SK-N-SH treated with all-trans-retinoic acid at 6 μM for 48 hours (cell line): ENCODE measurements around the gene HLCS.

Experiments
- ATAC-seq: fragments of 200-7000 bp; cut with Tn5 transposase; 3 replicates; pipeline ENCODE4 v1.9.1; 2020; ENCODE audit warnings: mild to moderate bottlenecking, moderate library complexity
- ARNTL ChIP-seq: fragments of 450-650 bp; formaldehyde crosslinking; IDR thresholded peaks from 2 replicates; pipeline ENCODE4 v1.5.0; 2020; ENCODE audit warnings: low read depth, mild to moderate bottlenecking, moderate library complexity, borderline replicate concordance
- BACH2 ChIP-seq: fragments of 250-450 bp; sonication (Bioruptor Pico); IDR thresholded peaks from 2 replicates; pipeline ENCODE4 v1.9.0; 2021; ENCODE audit warnings: mild to moderate bottlenecking, borderline replicate concordance
- CSDC2 ChIP-seq: fragments of 250-450 bp; sonication (Bioruptor Pico); IDR thresholded peaks from 2 replicates; pipeline ENCODE4 v1.5.0; 2020; ENCODE audit warnings: mild to moderate bottlenecking, moderate library complexity
- ESRRG ChIP-seq: fragments of 250-450 bp; sonication (Bioruptor Pico); IDR thresholded peaks from 2 replicates; pipeline ENCODE4 v1.6.1; 2021; ENCODE audit warnings: mild to moderate bottlenecking
- GLIS3 ChIP-seq: fragments of 250-450 bp; sonication (Bioruptor Pico); IDR thresholded peaks from 2 replicates; pipeline ENCODE4 v1.5.0; 2020; ENCODE audit warnings: mild to moderate bottlenecking, moderate library complexity
- ISL1 ChIP-seq: fragments of 250-450 bp; sonication (Bioruptor Pico); IDR thresholded peaks from 2 replicates; pipeline ENCODE4 v2.1.2; 2022; ENCODE audit warnings: mild to moderate bottlenecking, moderate library complexity
- OSR1 ChIP-seq: fragments of 250-450 bp; sonication (Bioruptor Pico); IDR thresholded peaks from 2 replicates; pipeline ENCODE4 v1.8.0; 2022; ENCODE audit warnings: moderate library complexity, mild to moderate bottlenecking, inconsistent platforms
- PPARA ChIP-seq: fragments of 250-450 bp; sonication (Bioruptor Pico); IDR thresholded peaks from 2 replicates; pipeline ENCODE4 v1.5.0; 2020; ENCODE audit warnings: mild to moderate bottlenecking, borderline replicate concordance
- RARB ChIP-seq: fragments of 250-450 bp; sonication (Bioruptor Pico); IDR thresholded peaks from 2 replicates; pipeline ENCODE4 v1.8.0; 2021; ENCODE audit warnings: mild to moderate bottlenecking, moderate library complexity
- SNAI2 ChIP-seq: fragments of 250-450 bp; sonication (Bioruptor Pico); IDR thresholded peaks from 2 replicates; pipeline ENCODE4 v1.5.0; 2020; ENCODE audit warnings: mild to moderate bottlenecking, moderate library complexity
- TOX ChIP-seq: fragments of 250-450 bp; sonication (Bioruptor Pico); IDR thresholded peaks from 2 replicates; pipeline ENCODE4 v1.8.0; 2021; ENCODE audit warnings: mild to moderate bottlenecking, moderate library complexity, borderline replicate concordance
- ZC3H10 ChIP-seq: fragments of 250-450 bp; sonication (Bioruptor Pico); IDR thresholded peaks from 2 replicates; pipeline ENCODE4 v1.5.1; 2021; ENCODE audit warnings: mild to moderate bottlenecking, moderate library complexity
- ZFP3 ChIP-seq: fragments of 250-450 bp; sonication (Bioruptor Pico); IDR thresholded peaks from 2 replicates; pipeline ENCODE4 v1.5.0; 2020; ENCODE audit warnings: mild to moderate bottlenecking, moderate library complexity
- ZFP30 ChIP-seq: fragments of 450-650 bp; formaldehyde crosslinking; IDR thresholded peaks from 2 replicates; pipeline ENCODE4 v1.5.0; 2022; ENCODE audit warnings: mild to moderate bottlenecking, moderate library complexity
- ZNF565 ChIP-seq: fragments of 450-650 bp; formaldehyde crosslinking; conservative IDR thresholded peaks from 2 replicates; pipeline ENCODE4 v1.5.0; 2020; ENCODE audit warnings: low read depth, mild to moderate bottlenecking, moderate library complexity
- ZNF70 ChIP-seq: fragments of 450-650 bp; formaldehyde crosslinking; IDR thresholded peaks from 2 replicates; pipeline ENCODE4 v1.5.0; 2020; ENCODE audit warnings: mild to moderate bottlenecking, moderate library complexity
- ZNF8 ChIP-seq: fragments of 450-650 bp; formaldehyde crosslinking; IDR thresholded peaks from 2 replicates; pipeline ENCODE4 v1.5.0; 2020; ENCODE audit warnings: mild to moderate bottlenecking, moderate library complexity
- TF ChIP-seq, protein P1 (sequence below): fragments of 250-450 bp; sonication (Bioruptor Pico); IDR thresholded peaks from 2 replicates; pipeline ENCODE4 v1.5.1; 2020; ENCODE audit warnings: low read depth, mild to moderate bottlenecking, moderate library complexity
- TF ChIP-seq, protein P2 (sequence below): fragments of 250-450 bp; sonication (Bioruptor Pico); IDR thresholded peaks from 2 replicates; pipeline ENCODE4 v1.5.0; 2020; ENCODE audit warnings: mild to moderate bottlenecking, moderate library complexity
- TF ChIP-seq, protein P3 (sequence below): fragments of 250-450 bp; sonication (Bioruptor Pico); IDR thresholded peaks from 2 replicates; pipeline ENCODE4 v1.8.0; 2020; ENCODE audit warnings: mild to moderate bottlenecking, moderate library complexity, borderline replicate concordance
- TF ChIP-seq, protein P4 (sequence below): fragments of 250-450 bp; sonication (Bioruptor Pico); IDR thresholded peaks from 2 replicates; pipeline ENCODE4 v1.5.1; 2021; ENCODE audit warnings: mild to moderate bottlenecking, moderate library complexity
- TF ChIP-seq, protein P5 (sequence below): fragments of 250-450 bp; sonication (Bioruptor Pico); IDR thresholded peaks from 2 replicates; pipeline ENCODE4 v1.8.0; 2021; ENCODE audit warnings: low read depth, mild to moderate bottlenecking, moderate library complexity, borderline replicate concordance

The HLCS gene

DNA sequence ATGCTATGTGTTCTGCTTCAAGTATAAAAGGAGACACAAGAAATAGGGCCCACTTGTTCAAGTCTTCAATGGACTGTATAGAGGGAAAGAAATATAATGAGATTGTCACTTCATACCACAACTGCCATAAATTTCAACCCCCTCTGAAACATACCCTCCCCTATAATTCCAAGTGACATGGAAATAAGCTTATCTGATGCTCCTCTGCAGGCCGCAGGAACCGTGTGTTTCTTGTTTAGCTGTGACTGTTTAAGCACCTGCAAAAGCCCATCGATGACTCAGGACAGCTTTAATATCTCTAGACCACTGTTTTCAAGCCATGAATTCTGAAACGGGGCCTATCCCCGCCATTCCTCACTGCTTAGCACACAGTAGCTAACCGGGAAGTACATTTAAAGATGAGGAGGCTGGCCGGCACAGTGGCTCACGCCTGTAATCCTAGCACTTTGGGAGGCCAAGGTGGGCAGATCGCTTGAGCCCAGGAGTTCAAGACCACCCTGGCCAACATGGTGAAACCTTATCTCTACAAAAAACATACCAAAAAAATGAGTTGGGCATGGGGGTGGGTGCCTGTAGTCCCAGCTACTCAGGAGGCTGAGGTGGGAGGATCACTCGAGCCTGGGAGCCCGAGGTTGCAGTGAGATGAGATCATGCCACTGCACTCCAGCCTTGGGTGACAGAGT, 4.2 kb downstream of the HLCS start:
- no peak for ATAC-seq
- TF ChIP-seq TOX (CRISPR knock-in tag) (no peak), PPARA (no peak)

DNA sequence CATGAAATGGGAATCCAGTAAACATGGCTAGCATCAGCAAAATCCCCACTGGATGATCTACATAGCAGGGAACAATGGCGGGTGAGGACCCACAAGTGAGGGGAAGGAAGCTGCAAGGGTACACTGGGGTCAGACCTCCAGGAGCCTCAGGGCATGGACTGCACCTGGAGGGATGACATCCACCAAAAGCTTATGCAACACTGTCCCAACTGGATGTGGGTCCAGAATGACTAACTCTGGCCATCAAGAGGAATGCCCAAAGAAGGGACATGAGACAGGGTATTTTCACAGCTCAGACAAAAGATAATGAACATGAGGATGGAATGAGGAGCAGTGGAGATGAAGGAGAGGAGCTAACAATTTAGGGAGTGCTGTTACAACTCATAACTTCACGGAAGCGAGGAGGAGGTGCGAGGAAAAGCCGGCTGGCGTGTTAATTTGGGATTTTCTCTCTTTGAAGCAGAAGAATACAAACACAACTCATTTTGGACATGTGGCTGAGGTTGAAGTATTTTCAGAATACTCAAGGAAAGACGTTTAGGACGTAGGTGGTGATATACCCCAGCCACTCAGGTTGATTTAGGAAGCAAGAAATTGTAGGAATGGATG, 5.7 kb downstream of the HLCS start:
- no peak for ATAC-seq
- TF ChIP-seq ZC3H10 (CRISPR knock-in tag) (no peak), TOX (CRISPR knock-in tag) (no peak), ZFP3 (CRISPR knock-in tag) (no peak), RARB (CRISPR knock-in tag) (no peak), ZFP30 (CRISPR knock-in tag) (no peak), ZNF70 (CRISPR knock-in tag) (no peak), ESRRG (no peak), OSR1 (CRISPR knock-in tag) (no peak), ZNF8 (CRISPR knock-in tag) (no peak), CSDC2 (CRISPR knock-in tag) (no peak), ISL1 (CRISPR knock-in tag) (no peak), PPARA (no peak), SNAI2 (CRISPR knock-in tag) (no peak), ZNF565 (no peak), ARNTL (CRISPR knock-in tag) (no peak), BACH2 (no peak)
- TF ChIP-seq, protein P1, sequence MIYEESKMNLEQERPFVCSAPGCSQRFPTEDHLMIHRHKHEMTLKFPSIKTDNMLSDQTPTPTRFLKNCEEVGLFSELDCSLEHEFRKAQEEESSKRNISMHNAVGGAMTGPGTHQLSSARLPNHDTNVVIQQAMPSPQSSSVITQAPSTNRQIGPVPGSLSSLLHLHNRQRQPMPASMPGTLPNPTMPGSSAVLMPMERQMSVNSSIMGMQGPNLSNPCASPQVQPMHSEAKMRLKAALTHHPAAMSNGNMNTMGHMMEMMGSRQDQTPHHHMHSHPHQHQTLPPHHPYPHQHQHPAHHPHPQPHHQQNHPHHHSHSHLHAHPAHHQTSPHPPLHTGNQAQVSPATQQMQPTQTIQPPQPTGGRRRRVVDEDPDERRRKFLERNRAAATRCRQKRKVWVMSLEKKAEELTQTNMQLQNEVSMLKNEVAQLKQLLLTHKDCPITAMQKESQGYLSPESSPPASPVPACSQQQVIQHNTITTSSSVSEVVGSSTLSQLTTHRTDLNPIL (CRISPR knock-in tag): no peak
- TF ChIP-seq, protein P2, sequence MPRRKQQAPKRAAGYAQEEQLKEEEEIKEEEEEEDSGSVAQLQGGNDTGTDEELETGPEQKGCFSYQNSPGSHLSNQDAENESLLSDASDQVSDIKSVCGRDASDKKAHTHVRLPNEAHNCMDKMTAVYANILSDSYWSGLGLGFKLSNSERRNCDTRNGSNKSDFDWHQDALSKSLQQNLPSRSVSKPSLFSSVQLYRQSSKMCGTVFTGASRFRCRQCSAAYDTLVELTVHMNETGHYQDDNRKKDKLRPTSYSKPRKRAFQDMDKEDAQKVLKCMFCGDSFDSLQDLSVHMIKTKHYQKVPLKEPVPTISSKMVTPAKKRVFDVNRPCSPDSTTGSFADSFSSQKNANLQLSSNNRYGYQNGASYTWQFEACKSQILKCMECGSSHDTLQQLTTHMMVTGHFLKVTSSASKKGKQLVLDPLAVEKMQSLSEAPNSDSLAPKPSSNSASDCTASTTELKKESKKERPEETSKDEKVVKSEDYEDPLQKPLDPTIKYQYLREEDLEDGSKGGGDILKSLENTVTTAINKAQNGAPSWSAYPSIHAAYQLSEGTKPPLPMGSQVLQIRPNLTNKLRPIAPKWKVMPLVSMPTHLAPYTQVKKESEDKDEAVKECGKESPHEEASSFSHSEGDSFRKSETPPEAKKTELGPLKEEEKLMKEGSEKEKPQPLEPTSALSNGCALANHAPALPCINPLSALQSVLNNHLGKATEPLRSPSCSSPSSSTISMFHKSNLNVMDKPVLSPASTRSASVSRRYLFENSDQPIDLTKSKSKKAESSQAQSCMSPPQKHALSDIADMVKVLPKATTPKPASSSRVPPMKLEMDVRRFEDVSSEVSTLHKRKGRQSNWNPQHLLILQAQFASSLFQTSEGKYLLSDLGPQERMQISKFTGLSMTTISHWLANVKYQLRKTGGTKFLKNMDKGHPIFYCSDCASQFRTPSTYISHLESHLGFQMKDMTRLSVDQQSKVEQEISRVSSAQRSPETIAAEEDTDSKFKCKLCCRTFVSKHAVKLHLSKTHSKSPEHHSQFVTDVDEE: no peak
- TF ChIP-seq, protein P3, sequence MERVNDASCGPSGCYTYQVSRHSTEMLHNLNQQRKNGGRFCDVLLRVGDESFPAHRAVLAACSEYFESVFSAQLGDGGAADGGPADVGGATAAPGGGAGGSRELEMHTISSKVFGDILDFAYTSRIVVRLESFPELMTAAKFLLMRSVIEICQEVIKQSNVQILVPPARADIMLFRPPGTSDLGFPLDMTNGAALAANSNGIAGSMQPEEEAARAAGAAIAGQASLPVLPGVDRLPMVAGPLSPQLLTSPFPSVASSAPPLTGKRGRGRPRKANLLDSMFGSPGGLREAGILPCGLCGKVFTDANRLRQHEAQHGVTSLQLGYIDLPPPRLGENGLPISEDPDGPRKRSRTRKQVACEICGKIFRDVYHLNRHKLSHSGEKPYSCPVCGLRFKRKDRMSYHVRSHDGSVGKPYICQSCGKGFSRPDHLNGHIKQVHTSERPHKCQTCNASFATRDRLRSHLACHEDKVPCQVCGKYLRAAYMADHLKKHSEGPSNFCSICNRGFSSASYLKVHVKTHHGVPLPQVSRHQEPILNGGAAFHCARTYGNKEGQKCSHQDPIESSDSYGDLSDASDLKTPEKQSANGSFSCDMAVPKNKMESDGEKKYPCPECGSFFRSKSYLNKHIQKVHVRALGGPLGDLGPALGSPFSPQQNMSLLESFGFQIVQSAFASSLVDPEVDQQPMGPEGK: no peak
- TF ChIP-seq, protein P4, sequence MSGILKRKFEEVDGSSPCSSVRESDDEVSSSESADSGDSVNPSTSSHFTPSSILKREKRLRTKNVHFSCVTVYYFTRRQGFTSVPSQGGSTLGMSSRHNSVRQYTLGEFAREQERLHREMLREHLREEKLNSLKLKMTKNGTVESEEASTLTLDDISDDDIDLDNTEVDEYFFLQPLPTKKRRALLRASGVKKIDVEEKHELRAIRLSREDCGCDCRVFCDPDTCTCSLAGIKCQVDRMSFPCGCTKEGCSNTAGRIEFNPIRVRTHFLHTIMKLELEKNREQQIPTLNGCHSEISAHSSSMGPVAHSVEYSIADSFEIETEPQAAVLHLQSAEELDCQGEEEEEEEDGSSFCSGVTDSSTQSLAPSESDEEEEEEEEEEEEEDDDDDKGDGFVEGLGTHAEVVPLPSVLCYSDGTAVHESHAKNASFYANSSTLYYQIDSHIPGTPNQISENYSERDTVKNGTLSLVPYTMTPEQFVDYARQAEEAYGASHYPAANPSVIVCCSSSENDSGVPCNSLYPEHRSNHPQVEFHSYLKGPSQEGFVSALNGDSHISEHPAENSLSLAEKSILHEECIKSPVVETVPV (CRISPR knock-in tag): no peak

DNA sequence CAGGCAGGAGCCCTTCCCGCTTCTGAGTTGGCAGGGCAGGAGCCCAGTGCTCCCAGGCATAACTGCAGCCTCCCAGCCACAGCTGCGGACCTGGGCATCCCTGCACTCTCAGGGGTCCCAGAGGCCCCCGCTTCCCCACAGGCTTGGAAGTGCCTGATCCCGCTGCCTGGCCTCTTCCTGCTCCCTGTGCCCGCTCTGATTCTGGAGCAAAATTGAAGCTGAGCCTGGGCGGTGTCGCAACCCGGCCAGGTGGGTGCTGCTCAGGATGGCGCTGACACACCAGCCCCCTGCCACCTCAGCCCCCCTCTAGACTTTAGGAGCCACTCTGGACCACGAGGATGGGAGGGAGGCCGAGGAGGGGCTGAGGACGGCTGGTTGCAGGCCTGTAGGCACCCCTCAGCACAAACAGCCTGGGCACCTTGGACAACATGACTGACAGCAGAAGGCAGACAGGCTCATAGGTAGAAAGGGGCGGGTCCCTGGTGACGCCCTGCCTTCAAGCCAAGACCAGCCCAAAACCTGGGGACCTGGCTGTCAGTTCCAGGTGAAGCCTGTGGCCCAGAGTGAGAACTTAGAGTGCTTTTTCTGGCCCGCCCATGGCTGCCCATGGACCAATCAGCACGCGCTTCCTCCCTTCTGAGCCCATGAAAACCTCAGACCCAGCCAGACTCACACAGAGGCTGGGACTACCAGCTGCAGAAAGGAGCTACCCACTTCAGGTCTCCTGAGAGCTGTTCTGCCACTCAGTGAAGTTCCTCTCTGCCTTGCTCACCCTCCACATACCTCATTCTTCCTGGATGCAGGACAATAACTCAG, 7.2 kb downstream of the HLCS start:
- no peak for ATAC-seq
- TF ChIP-seq, protein P5, sequence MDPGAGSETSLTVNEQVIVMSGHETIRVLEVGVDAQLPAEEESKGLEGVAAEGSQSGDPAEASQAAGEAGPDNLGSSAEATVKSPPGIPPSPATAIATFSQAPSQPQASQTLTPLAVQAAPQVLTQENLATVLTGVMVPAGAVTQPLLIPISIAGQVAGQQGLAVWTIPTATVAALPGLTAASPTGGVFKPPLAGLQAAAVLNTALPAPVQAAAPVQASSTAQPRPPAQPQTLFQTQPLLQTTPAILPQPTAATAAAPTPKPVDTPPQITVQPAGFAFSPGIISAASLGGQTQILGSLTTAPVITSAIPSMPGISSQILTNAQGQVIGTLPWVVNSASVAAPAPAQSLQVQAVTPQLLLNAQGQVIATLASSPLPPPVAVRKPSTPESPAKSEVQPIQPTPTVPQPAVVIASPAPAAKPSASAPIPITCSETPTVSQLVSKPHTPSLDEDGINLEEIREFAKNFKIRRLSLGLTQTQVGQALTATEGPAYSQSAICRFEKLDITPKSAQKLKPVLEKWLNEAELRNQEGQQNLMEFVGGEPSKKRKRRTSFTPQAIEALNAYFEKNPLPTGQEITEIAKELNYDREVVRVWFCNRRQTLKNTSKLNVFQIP (CRISPR knock-in tag): no peak
- TF ChIP-seq ZFP3 (CRISPR knock-in tag): no peak
- TF ChIP-seq OSR1 (CRISPR knock-in tag): no peak
- no peak for TF ChIP-seq ARNTL (CRISPR knock-in tag)
- no peak for TF ChIP-seq ZC3H10 (CRISPR knock-in tag)
- TF ChIP-seq RARB (CRISPR knock-in tag): no peak
- TF ChIP-seq, protein P4 (CRISPR knock-in tag): no peak
- no peak for TF ChIP-seq ESRRG
- TF ChIP-seq BACH2: no peak
- TF ChIP-seq ZFP30 (CRISPR knock-in tag): no peak
- TF ChIP-seq GLIS3 (CRISPR knock-in tag): no peak
- no peak for TF ChIP-seq ZNF70 (CRISPR knock-in tag)
- TF ChIP-seq, protein P1 (CRISPR knock-in tag): no peak
- no peak for TF ChIP-seq PPARA
- TF ChIP-seq TOX (CRISPR knock-in tag): no peak
